Measurements from ENCODE around the gene SLC7A8. TPM values are rescaled to one million over a fixed set of nuclear protein-coding genes. Genes with fewer than 3 reads are reported as not detected.
"Not testable (repeated sequence)": the region's sequence is repeated elsewhere in the genome, so short reads cannot be mapped to it uniquely, and the experiment has no call there.

SLC7A8 gene
- 98.5 TPM for total RNA-seq

- peak; percentile 70 for DNase-seq (ENCODE audit: low spot score)
Observed at GRCh38 chr14:23183479-23183878, at the start of gene SLC7A8. Gene SLC7A8, minus strand, starts transcription at chr14:23183660. Its CDS starts 746 bp downstream, at chr14:23182914.

GRCh38 chr14:23232241-23232808, 48.9 kb upstream of the SLC7A8 start:
- DNase-seq (ENCODE audit: low spot score): not testable (repeated sequence)

DNA sequence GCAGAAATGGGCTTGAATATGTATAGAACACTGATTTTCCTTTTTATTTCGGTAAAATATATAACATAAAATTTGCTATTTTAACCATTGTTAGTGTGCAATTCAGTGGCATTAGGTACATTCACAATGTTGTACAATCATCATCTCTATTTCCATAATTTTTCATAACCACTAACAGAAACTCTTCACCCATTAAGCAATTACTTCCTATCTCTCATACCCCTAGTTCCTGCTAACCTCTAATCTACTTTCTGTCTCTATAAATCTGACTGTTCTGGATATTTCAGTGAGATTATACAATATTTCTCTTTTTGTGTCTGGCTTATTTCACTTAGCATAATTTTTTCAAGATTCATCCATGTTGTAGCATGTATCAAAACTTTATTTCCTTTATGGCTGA, 45.4 kb upstream of the SLC7A8 start:
- no peak for DNase-seq (ENCODE audit: low spot score)

DNA sequence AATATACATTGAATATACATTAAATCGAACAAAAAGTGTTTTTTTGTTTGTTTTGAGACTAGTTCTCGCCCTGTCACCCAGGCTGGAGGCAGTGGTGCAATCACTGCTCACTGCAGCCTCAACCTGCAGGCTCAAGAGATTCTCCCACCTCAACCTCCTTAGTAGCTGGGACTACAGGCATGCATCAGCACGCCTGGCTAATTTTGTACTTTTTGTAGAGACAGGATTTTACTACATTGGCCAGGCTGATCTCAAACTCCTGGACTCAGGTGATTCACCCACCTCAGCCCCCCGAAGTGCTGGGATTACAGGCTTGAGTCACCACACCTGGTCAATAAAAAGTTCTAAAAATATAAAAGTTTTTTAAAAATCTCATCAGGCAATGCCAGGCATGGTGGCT, 44.1 kb upstream of the SLC7A8 start:
- DNase-seq (ENCODE audit: low spot score): no peak

DNA sequence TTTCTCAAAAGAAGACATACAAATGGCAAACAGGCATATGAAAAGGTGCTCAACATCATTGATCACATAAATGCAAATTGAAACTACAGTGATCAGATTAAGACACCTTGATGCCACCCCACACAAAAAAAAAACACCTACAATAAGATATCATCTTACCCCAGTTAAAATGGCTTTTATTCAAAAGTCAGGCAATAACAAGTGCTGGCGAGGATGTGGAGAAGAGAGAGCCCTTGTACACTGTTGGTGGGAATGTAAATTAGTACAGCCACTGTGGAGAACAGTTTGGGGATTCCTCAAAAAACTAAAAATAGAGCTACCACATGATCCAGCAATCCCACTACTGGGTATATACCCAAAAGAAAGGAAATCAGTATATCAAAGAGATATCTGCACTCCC, 41.5 kb upstream of the SLC7A8 start:
- DNase-seq (ENCODE audit: low spot score): not testable (repeated sequence)

GRCh38 chr14:23219075-23219474, 35.6 kb upstream of the SLC7A8 start:
- no peak for DNase-seq (ENCODE audit: low spot score)

- DNase-seq (ENCODE audit: low spot score): no peak
Observed at GRCh38 chr14:23217032-23218020, 33.9 kb upstream of the SLC7A8 start.

DNA sequence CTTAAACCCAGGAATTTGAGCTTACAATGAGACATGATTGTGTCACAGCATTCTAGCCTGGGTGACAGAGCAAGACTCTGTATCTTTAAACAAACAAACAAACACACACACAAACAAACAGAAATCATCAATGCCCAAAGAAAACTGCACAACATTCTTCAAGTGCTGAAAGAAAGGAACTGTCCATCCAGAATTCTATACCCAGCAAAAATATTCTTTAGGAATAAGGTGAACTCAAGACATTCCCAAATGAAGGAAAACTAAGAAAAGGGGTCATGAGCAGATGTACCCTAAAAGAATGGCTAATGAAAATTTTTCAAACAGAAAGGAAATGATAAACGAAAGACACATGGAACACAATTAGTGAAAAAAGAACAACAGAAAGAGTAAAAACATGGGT, 32.0 kb upstream of the SLC7A8 start:
- DNase-seq (ENCODE audit: low spot score): no peak

DNA sequence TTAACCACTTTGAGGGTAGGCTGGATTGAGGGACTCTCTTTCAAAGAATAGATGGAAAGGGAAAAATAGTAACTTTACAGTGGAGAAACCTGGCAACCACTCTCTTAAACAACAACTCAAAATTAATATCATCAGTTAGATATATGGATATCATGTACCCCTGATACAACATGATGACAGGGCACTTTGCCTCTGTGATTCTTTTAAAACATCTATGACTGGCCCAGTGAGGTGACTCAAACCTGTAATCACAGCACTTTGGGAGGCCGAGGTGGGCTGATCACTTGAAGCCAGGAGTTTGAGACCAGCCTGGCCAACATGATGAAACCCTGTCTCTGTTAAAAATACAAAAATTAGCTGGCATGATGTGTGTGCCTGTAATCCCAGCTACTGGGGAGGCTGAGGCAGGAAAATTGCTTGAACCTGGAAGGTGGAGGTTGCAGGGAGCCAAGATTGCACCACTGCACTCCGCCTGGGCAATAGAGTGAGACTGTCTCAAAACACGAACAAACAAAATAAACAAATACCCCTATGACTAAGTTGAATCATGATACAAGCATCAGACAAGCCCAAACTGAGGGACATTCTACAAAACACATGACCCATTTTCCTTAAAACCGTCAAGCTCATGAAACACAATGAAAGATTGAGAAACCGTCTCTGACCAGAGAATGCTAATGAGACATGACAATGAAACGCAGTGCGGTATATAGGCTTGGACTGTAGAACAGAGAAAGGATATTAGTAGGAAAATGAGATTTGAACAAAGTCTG, 26.4 kb upstream of the SLC7A8 start:
- no peak for DNase-seq (ENCODE audit: low spot score)

- no peak for DNase-seq (ENCODE audit: low spot score)
Observed at GRCh38 chr14:23208324-23208723, 24.9 kb upstream of the SLC7A8 start.

DNA sequence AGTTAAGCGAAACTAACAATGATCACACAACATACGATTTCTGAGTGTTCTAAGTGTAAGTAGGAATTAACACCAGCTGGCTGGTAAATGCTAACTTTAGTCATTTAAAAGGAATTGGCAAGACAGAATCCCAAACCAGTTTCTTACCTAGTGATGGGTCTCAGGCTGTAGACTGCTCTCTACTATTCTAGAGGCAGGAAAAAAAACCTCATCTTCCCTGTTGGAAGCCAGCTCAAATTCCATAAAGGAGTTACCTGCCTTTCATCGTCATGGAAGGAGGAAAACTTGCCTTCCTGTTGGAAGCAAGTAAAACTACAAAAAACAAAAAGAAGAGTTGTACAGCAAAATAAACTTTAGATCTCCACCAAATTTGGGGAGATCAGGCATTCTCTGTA, 23.7 kb upstream of the SLC7A8 start:
- DNase-seq (ENCODE audit: low spot score): no peak

GRCh38 chr14:23206422-23207145, 23.1 kb upstream of the SLC7A8 start:
- DNase-seq (ENCODE audit: low spot score): no peak

- no peak for DNase-seq (ENCODE audit: low spot score)
Observed at GRCh38 chr14:23202001-23202400, 18.5 kb upstream of the SLC7A8 start.

GRCh38 chr14:23199141-23199540, 15.7 kb upstream of the SLC7A8 start:
- DNase-seq (ENCODE audit: low spot score): not testable (repeated sequence)

DNA sequence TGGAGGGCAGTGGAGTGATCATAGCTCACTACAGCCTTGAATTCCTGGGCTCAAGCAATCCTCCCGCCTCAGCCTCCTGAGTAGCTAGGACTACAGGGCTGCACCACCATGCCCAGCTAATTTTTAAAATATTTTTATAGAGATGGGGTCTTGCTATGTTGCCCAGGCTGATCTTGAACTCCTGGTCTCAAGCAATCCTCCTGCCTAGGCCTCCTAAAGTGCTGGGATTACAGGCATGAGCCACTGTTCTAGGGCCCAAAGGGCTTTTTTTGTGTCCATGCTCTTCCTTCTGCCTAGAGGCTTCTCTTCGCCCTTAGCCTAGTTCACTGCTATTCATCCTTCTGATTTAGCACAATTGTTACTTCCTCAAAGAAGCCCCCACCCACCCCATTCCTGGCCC, 13.0 kb upstream of the SLC7A8 start:
- not testable (repeated sequence) for DNase-seq (ENCODE audit: low spot score)

DNA sequence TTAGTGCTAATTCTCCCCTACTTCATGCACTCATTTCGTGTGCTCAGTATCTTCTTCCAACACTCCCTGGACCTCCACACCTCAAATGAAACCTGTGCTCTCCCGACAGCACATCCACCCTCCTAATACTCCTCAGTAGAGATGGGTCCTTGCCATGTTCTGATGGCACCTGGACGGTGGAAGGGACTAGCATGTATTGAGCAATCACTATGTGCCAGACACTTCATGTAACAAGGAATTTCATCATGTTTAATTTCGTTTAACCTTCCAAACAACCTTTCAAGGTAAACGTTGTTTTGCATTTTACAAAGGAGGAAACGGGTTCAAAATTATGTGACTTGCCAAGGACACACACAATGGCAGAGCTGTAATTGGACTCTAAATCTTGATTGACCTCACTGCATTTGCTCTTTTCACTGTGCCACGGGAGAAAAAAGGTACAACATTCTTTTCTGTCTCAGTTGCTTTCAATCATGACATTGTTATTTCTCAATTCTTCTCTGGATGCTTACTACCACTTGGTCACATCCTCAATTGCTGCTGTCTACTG, 12.2 kb upstream of the SLC7A8 start:
- no peak for DNase-seq (ENCODE audit: low spot score)

GRCh38 chr14:23193432-23193831, 10.0 kb upstream of the SLC7A8 start:
- no peak for DNase-seq (ENCODE audit: low spot score)

- no peak for DNase-seq (ENCODE audit: low spot score)
Observed at GRCh38 chr14:23187925-23188324, 4.5 kb upstream of the SLC7A8 start.

- DNase-seq (ENCODE audit: low spot score): peak; percentile 50
Observed at GRCh38 chr14:23186913-23187654, 3.6 kb upstream of the SLC7A8 start.

GRCh38 chr14:23185063-23185462, 1.6 kb upstream of the SLC7A8 start:
- no peak for DNase-seq (ENCODE audit: low spot score)

- DNase-seq (ENCODE audit: low spot score): no peak
Observed at GRCh38 chr14:23183158-23183470, 346 bp downstream of the SLC7A8 start.

Measured in mucosa of gallbladder (tissue), 1 donor.